ENCODE data around the gene ZNF480.
"Not testable (repeated sequence)": the region's sequence is repeated elsewhere in the genome, so short reads cannot be mapped to it uniquely, and the experiment has no call there.

The ZNF480 gene

GRCh38 chr19:52296773-52297600 lies at the start of gene ZNF480:
ZNF480 (plus strand) TSS chr19:52297169; CDS start chr19:52300413, 3,244 bp downstream.
- DNase-seq (ENCODE audit: low spot score), result peak; percentile 77

GRCh38 chr19:52248241-52248640 lies 48.7 kb upstream of the ZNF480 start:
- peak; percentile 35 for DNase-seq (ENCODE audit: low spot score)

- DNase-seq (ENCODE audit: low spot score), result no peak
Measured at GRCh38 chr19:52258426-52258825, 38.5 kb upstream of the ZNF480 start.

- DNase-seq (ENCODE audit: low spot score), result not testable (repeated sequence)
Measured at GRCh38 chr19:52265556-52265955, 31.4 kb upstream of the ZNF480 start.

- peak; percentile 94 for DNase-seq (ENCODE audit: low spot score)
Measured at GRCh38 chr19:52269338-52270261, 27.4 kb upstream of the ZNF480 start, which contains the start of gene ZNF766. ZNF766 (plus strand) TSS chr19:52269587; CDS start chr19:52269614, 27 bp downstream.

- no peak for DNase-seq (ENCODE audit: low spot score)
Measured at GRCh38 chr19:52270266-52270885, 26.6 kb upstream of the ZNF480 start.

- DNase-seq (ENCODE audit: low spot score), result no peak
Measured at GRCh38 chr19:52273301-52273700, 23.7 kb upstream of the ZNF480 start.

- DNase-seq (ENCODE audit: low spot score), result no peak
Measured at GRCh38 chr19:52274191-52274590, 22.8 kb upstream of the ZNF480 start.

- no peak for DNase-seq (ENCODE audit: low spot score)
Measured at GRCh38 chr19:52275988-52276387, 21.0 kb upstream of the ZNF480 start.

GRCh38 chr19:52277471-52277870 lies 19.5 kb upstream of the ZNF480 start:
- DNase-seq (ENCODE audit: low spot score), result no peak

GRCh38 chr19:52286256-52286655 lies 10.7 kb upstream of the ZNF480 start:
- no peak for DNase-seq (ENCODE audit: low spot score)

- no peak for DNase-seq (ENCODE audit: low spot score)
Measured at GRCh38 chr19:52291781-52292180, 5.2 kb upstream of the ZNF480 start.

GRCh38 chr19:52292946-52293345 lies 4.0 kb upstream of the ZNF480 start:
- not testable (repeated sequence) for DNase-seq (ENCODE audit: low spot score)

GRCh38 chr19:52296400-52296772 lies 583 bp upstream of the ZNF480 start:
- DNase-seq (ENCODE audit: low spot score), result peak; percentile 1

- DNase-seq (ENCODE audit: low spot score), result peak; percentile 6
Measured at GRCh38 chr19:52297601-52298364, 814 bp downstream of the ZNF480 start.

- DNase-seq (ENCODE audit: low spot score), result no peak
Measured at GRCh38 chr19:52307275-52307674, 10.3 kb downstream of the ZNF480 start.

GRCh38 chr19:52322429-52322828 lies 25.5 kb downstream of the ZNF480 start:
- no peak for DNase-seq (ENCODE audit: low spot score)

- no peak for DNase-seq (ENCODE audit: low spot score)
Measured at GRCh38 chr19:52331757-52332156, 34.8 kb downstream of the ZNF480 start.

- no peak for DNase-seq (ENCODE audit: low spot score)
Measured at GRCh38 chr19:52335768-52336116, 38.8 kb downstream of the ZNF480 start.

- DNase-seq (ENCODE audit: low spot score), result peak; percentile 86
Measured at GRCh38 chr19:52336117-52336790, 39.3 kb downstream of the ZNF480 start, which contains the start of gene ZNF610. ZNF610 (plus strand) TSS chr19:52336243; CDS start chr19:52349173, 12,930 bp downstream.

Measured in globus pallidus (tissue), 1 donor.